ENCODE data around the gene C11orf68.

The C11orf68 gene

GRCh38 chr11:65944191-65944590, 25.3 kb upstream of the C11orf68 start:
- DNase-seq (ENCODE audit: low spot score), result no peak

DNA sequence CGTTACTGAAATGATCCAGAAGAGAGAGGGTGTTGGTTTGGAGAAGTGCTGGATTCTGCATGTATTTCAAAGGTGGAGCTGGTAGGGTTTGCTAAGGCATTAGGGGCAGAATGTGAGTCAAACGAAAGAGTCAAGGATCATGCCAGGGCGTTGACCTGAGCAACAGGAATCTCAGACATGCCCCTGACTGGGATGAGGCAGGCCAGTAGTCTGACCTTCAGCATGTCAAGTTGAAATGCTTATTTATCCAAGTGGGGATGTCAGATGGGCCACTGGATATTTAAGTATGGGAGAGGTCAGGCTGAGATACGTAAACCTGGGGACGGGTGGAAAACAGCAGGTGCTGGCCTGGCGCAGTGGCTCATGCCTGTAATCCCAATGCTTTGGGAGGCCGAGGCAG, 23.7 kb upstream of the C11orf68 start:
- DNase-seq (ENCODE audit: low spot score), result no peak

DNA sequence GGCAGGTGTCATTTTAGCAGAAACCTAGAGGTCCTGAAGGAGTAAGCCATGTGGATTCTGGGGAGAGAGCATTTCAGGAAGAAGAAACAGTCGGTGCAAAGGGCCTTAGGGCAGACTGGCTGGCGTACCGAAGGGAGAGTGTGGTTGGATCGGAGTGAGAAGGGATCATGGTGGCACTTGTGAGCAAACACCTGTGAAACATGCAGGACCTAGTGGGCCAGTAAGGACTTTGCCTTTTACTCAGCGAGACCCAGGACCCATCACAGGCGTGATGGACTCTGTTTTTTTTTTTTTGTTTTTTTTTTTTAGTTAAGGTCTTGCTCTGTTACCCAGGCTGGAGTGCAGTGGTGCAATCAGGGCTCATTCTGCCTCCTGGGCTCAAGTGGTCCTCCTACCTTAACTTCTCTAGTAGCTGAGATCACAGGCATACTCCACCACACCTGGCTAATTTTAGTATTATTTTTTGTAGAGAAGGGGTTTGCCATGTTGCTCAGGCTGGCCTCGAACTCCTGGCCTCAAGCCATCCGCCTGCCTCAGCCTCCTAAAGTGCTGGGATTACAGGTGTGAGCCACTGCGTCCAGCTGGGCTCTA, 23.0 kb upstream of the C11orf68 start:
- DNase-seq (ENCODE audit: low spot score), result no peak

- no peak for DNase-seq (ENCODE audit: low spot score)
Measured at GRCh38 chr11:65937766-65938165, 18.9 kb upstream of the C11orf68 start.

DNA sequence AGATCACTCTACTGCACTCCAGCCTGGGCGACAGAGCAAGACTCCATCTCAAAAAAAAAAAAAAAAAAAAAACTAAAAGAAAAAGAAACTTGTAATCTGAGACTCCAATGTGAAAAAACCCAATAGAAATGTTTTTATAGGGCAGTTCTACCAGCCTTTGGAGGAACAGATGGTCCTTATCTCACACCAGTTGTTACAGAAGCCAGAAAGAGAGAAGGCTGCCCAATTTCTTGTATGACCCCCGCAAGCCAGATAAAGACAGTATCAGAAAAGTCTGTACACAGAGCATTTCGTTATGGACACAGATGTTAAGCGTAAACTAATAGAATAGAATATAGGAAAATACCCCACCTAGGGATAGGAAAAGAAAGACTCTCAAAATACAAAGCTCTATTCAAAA, 15.2 kb upstream of the C11orf68 start:
- no peak for DNase-seq (ENCODE audit: low spot score)

GRCh38 chr11:65932558-65932919, 13.7 kb upstream of the C11orf68 start:
- no peak for DNase-seq (ENCODE audit: low spot score)

DNA sequence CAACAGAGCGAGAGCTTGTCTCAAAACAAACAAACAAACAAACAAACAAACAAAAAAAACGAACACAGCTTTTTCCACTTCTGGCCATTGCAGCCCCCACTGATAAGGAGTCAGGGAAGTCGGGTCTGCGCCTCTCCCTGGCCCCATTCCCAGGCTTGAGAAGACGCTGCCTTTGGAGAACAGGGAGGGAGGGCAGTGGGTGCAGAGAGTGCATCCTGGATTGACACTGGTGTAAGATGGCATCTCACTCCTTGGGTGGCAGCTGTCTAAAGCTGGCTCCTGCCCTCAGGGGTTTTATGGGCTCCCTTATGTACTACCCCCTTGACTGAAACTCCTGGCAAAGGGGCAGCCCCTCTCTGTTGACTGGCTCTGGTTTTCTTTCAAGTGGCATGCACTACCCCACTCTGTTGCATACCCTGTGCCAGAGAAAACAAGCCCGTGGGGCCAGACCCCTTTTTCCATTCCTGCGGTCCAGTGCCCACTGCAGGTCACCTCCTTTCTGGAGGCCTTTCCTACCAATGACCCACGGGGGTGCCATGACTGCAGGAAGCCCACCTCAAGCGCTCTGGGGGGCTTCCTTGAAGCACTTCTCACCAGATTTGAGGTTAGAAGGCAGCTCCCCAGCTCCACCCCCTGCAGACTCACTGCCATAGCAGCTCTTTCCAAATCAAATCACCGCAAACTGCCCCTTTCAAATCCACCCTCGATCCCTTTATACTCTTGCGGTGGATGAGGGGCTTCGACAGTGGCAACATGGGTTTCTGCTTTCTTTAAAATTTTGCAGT, 13.1 kb upstream of the C11orf68 start:
- no peak for DNase-seq (ENCODE audit: low spot score)

- DNase-seq (ENCODE audit: low spot score), result no peak
Measured at GRCh38 chr11:65928667-65929066, 9.8 kb upstream of the C11orf68 start.

DNA sequence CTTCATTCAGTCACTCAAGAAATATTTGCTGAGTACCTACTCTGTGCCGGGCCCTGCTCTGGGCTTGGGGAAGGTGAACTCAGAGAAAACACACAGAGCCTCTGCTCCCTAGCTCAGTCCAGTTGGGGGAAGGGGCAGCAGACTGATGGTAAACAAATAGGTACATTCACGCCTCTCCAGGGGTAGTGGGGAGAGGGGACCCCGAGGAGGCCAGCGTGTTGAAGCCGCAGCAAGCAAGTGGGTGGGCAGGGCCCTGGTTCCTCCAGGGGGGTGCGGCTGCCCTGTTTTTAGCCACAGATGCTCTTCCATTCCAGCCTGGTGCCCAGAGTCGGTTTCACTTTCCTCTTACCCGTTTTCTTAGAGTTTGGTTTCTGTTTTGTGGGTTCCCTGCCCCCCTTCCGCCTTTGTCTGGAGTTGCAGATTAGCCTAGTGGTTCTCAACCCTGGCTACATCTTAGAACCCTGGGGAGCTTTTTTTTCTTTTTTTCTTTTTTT, 9.1 kb upstream of the C11orf68 start:
- no peak for DNase-seq (ENCODE audit: low spot score)

DNA sequence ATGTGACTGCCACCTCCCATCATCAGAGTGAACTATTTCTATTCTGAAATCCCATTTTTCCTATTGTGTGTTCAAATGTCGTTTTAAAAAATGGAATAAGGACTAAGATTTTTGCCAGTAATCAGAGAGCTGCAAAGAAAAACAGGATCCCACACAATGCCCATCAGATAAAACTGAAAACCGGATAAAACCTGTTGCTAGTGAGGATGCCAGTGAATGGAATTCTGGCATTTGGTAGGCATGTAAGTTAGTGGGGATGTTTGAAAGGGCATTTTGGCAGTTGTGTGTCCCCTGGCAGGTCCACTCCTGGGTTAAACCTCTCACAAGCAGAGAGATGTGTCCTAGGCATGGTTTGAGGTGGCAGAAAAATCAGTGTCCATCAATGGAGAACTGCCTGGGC, 6.5 kb upstream of the C11orf68 start:
- DNase-seq (ENCODE audit: low spot score), result no peak

DNA sequence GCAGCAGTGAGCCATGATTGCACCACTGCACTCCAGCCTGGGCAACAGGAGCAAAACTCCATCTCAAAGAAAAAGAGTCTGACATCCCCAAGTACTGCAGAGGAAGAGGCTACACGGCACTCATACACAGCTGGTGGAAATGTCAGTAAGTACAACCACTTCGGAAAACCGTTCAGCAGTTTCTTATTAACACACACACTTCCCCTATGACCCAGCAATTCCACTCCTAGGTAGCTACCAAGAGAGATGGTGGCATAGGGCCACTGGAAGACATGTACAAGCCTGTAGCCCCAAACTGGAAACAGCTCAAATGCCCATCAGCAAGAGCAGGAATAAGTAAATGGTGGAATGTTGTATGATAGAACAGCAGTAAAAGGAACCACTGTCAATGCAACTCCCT, 3.7 kb upstream of the C11orf68 start:
- no peak for DNase-seq (ENCODE audit: low spot score)

GRCh38 chr11:65921876-65922275, 3.0 kb upstream of the C11orf68 start:
- DNase-seq (ENCODE audit: low spot score), result no peak

DNA sequence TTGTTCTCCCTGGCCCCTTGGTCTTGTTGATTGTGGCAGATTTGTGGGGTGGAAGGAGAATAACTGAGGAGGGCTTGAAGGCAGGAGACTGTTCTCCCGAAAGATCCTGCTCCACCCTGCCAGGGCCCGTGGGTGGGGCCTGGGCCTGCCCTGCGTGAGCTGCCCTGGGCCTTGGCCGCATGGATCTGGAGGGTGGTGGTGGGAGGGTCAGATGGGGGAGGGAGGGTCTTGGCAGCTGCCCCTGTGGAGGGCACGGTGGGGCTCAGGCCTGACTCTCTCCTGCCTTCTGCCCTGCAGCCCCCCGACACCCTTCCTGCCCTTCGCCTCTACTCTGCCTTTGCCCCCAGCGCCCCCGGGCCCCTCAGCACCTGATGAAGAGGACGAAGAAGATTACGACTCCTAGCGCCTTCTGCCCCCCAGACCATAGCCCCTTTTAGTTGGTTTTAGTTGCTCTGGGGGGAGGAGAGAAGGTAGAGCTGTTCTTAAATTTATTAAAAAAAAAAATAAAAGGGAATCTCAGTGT, 2.2 kb upstream of the C11orf68 start:
- DNase-seq (ENCODE audit: low spot score), result no peak

DNA sequence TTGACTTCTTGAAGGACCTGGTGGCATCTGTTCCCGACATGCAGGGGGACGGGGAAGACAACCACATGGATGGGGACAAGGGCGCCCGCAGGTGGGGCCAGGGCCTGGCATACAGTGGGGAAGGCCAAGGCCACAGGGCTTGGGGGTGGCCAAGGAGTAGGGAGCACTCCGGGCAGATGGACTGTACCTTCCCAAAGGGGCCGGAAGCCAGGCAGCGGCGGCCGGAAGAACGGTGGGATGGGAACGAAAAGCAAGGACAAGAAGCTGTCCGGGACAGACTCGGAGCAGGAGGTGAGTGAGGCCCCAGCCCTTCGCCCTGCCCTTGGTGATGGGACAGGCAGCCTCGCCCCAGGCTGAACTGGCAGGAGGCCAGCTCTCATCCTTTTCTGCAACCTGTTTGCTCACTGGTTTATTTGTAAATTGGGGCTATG, 1.5 kb upstream of the C11orf68 start:
- DNase-seq (ENCODE audit: low spot score), result no peak

GRCh38 chr11:65919573-65920371, 910 bp upstream of the C11orf68 start:
- DNase-seq (ENCODE audit: low spot score), result no peak

- peak; percentile 90 for DNase-seq (ENCODE audit: low spot score)
Measured at GRCh38 chr11:65919141-65919572, 295 bp upstream of the C11orf68 start, which contains the start of gene DRAP1. Gene DRAP1 (plus strand): TSS chr11:65919426. CDS start chr11:65919502, 76 bp downstream.

GRCh38 chr11:65917434-65918210, 1.2 kb downstream of the C11orf68 start:
- DNase-seq (ENCODE audit: low spot score), result no peak

- DNase-seq (ENCODE audit: low spot score), result no peak
Measured at GRCh38 chr11:65917077-65917433, 1.8 kb downstream of the C11orf68 start.

- no peak for DNase-seq (ENCODE audit: low spot score)
Measured at GRCh38 chr11:65916391-65916790, 2.5 kb downstream of the C11orf68 start.

- DNase-seq (ENCODE audit: low spot score), result no peak
Measured at GRCh38 chr11:65915821-65916251, 3.0 kb downstream of the C11orf68 start.

GRCh38 chr11:65915101-65915820, 3.6 kb downstream of the C11orf68 start:
- no peak for DNase-seq (ENCODE audit: low spot score)

Data from HuH-7.5 (cell line).